IPS DF 6.9 (cell line): ENCODE measurements around the gene BAAT.

Experiments used
- DNase-seq: peaks from one replicate; pipeline ENCODE4 v3.0.0-alpha.2; 2013; ENCODE audit warnings: low read depth, low spot score
- H3K27ac ChIP-seq: one replicate; pipeline ENCODE4 v1.5.1; 2013; ENCODE audit warnings: low read length, control low read depth
- H3K27me3 ChIP-seq: 2 replicates; pipeline ENCODE4 v1.6.1; 2013; ENCODE audit warnings: mild to moderate bottlenecking, low read length; ENCODE audit not compliant: control insufficient read depth, insufficient read depth
- H3K36me3 ChIP-seq: 2 replicates; pipeline ENCODE4 v1.6.1; 2013; ENCODE audit warnings: low read length; ENCODE audit not compliant: control insufficient read depth, insufficient read depth
- H3K4me1 ChIP-seq: 2 replicates; pipeline ENCODE4 v1.6.1; 2013; ENCODE audit warnings: low read length; ENCODE audit not compliant: control insufficient read depth, insufficient read depth
- H3K4me3 ChIP-seq: 2 replicates; pipeline ENCODE4 v1.5.1; 2013; ENCODE audit warnings: mild to moderate bottlenecking, low read length
- H3K9me3 ChIP-seq: 2 replicates; pipeline ENCODE4 v1.6.1; 2013; ENCODE audit warnings: low read length, inconsistent platforms; ENCODE audit not compliant: control insufficient read depth, insufficient read depth
- WGBS: extraction: QIAGEN DNeasy Blood & Tissue Kit; methylation state at CpG from one replicate; pipeline ENCODE4 v1.1.7; 2013; ENCODE audit warnings: mixed read lengths, missing lambda C conversion rate; ENCODE audit not compliant: insufficient read length, insufficient coverage; 5-methylcytosine and 5-hydroxymethylcytosine counted together

BAAT gene

GRCh38 chr9:101398930-101399642 is 14.3 kb upstream of the BAAT start:
- Histone ChIP-seq H3K36me3 (no peaks in the 10 kb centered on the region), H3K9me3 (no peaks in the 10 kb centered on the region), H3K27me3 (no peaks in the 10 kb centered on the region), H3K4me1 (no peaks in the 10 kb centered on the region), H3K4me3 (peak overlapping the region; percentile 58; the same call in 1 of the 2 replicates), H3K27ac (no peak overlapping the region)
- no peak for DNase-seq
- WGBS, result no CpG with 5 or more reads among the region's 28 CpGs

- Histone ChIP-seq H3K4me3 (peak within 1 kb of the TSS; percentile 76; the same call in 1 of the 2 replicates), H3K27me3 (no peaks in the 10 kb centered on the region), H3K36me3 (no peaks in the 10 kb centered on the region), H3K4me1 (no peaks in the 10 kb centered on the region), H3K27ac (no peak within 1 kb of the TSS), H3K9me3 (no peaks in the 10 kb centered on the region)
- DNase-seq, result peak; percentile 92
- no CpG with 5 or more reads among the region's 44 CpGs for WGBS
These were observed 13.5 kb upstream of the BAAT start, which contains the start of the genes MRPL50 and ZNF189 for GRCh38 chr9:101398068-101398929. Gene MRPL50 (minus strand): TSS chr9:101398618. CDS start chr9:101398592, 26 bp downstream. Gene ZNF189 (plus strand): TSS chr9:101398851. CDS start chr9:101399157, 306 bp downstream.

DNA sequence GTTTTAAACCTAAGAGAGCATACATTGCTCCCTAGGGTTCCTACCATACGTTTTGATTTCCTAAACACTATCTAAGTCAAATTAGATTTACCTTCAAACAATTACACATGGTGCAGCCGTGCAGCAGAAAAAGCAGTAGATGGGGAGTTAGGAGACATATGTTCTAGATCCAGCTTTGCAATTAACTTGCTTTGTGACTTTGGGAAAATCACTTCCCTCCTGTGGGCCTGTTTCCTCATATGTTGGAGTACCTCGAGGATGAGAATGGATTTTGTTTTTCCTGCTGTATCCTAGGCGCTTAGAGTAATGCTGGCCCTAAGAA is 12.9 kb upstream of the BAAT start:
- peak overlapping the region; percentile 76; the same call in 1 of the 2 replicates for H3K4me3 ChIP-seq
- no peak overlapping the region for H3K27ac ChIP-seq
- no peaks in the 10 kb centered on the region for H3K9me3 ChIP-seq
- no peaks in the 10 kb centered on the region for H3K4me1 ChIP-seq
- H3K27me3 ChIP-seq, result no peaks in the 10 kb centered on the region
- no peaks in the 10 kb centered on the region for H3K36me3 ChIP-seq
- DNase-seq, result no peak
- WGBS, result no CpG with 5 or more reads among the region's 4 CpGs

DNA sequence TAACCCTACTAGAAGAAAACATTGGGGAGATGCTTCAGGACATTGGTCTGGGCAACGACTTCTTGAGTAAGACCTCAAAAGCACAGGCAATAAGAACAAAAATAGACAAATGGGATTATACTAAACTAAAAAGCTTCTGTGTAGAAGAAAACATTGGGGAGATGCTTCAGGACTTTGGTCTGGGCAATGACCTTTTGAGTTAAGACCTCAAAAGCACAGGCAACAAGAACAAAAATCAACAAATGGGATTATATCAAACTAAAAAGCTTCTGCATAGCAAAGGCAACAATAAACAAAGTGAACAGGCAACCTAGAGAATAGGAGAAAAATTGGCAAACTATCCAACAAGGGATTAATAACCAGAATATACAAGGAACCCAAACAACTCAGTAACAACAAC is 9.9 kb upstream of the BAAT start:
- no peak for DNase-seq
- no CpG with 5 or more reads among the region's 1 CpG for WGBS
- no peaks in the 10 kb centered on the region for H3K4me1 ChIP-seq
- H3K36me3 ChIP-seq, result 0 out of 2 replicates have a peak, but pooled peaks cover 2% of the 10 kb centered on the region
- no peak overlapping the region for H3K4me3 ChIP-seq
- H3K9me3 ChIP-seq, result no peaks in the 10 kb centered on the region
- H3K27me3 ChIP-seq, result no peaks in the 10 kb centered on the region
- H3K27ac ChIP-seq, result no peak overlapping the region

- H3K27ac ChIP-seq, result no peak overlapping the region
- H3K4me1 ChIP-seq, result no peaks in the 10 kb centered on the region
- DNase-seq, result no peak
- peaks cover 2% of the 10 kb centered on the region; the same call in 1 of the 2 replicates for H3K36me3 ChIP-seq
- WGBS, result no CpG with 5 or more reads among the region's 3 CpGs
- H3K27me3 ChIP-seq, result no peaks in the 10 kb centered on the region
- no peak overlapping the region for H3K4me3 ChIP-seq
- no peaks in the 10 kb centered on the region for H3K9me3 ChIP-seq
These were observed 8.3 kb upstream of the BAAT start for GRCh38 chr9:101393135-101393534.

DNA sequence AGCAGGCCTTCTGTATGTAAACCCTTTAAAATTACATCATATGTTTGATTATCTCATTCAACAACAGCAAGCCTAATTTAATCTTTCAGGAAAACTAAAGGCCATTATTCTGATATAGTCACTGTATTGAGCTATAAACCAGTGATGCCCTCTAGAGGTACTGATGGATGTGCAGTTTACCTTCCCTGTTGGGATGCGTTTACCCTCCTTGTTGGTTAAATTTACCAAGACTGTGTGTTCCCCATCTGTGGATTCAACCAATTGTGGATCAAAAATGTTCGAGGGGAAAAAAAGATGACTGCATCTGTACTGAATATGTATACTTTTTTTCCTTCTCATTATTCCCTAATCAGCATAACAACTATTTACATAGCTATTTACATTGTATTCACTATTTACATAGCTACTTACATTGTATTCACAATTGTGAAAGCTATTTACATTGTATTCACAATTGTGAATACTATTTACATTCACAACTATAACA is 3.7 kb upstream of the BAAT start:
- Histone ChIP-seq H3K4me3 (no peak overlapping the region), H3K27ac (no peak overlapping the region), H3K4me1 (no peaks in the 10 kb centered on the region; the same call in 1 of the 2 replicates), H3K36me3 (peaks cover 2% of the 10 kb centered on the region; the same call in 1 of the 2 replicates), H3K27me3 (no peaks in the 10 kb centered on the region), H3K9me3 (no peaks in the 10 kb centered on the region)
- no peak for DNase-seq
- WGBS, result no CpG with 5 or more reads among the region's 2 CpGs

- H3K36me3 ChIP-seq, result peaks cover 2% of the 10 kb centered on the region; the same call in 1 of the 2 replicates
- H3K4me1 ChIP-seq, result no peaks in the 10 kb centered on the region; the same call in 1 of the 2 replicates
- WGBS, result no CpG with 5 or more reads among the region's 6 CpGs
- no peak overlapping the region for H3K4me3 ChIP-seq
- no peak overlapping the region for H3K27ac ChIP-seq
- peak; percentile 60 for DNase-seq
- H3K9me3 ChIP-seq, result no peaks in the 10 kb centered on the region
- H3K27me3 ChIP-seq, result no peaks in the 10 kb centered on the region
These were observed 3.2 kb upstream of the BAAT start for GRCh38 chr9:101387871-101388506.

DNA sequence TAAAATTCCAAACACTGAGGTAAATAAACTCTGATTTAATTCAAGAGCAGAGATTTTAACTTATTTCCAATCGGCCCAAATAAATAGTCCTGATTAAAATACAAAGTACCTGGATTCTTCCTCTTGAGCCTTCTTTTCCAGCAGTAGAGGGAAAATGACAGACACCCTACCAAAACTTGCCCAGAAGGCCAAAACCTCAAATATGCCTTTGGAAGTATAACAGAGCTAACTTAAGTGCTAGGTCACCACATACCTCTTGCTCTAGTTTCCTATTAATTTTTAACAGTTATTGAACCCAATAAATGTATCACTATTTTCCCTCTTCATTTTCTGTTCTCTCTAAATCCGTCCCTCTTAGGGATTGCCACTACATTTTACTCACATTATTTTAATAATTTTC is 1.4 kb downstream of the BAAT start:
- Histone ChIP-seq H3K9me3 (no peaks in the 10 kb centered on the region), H3K27me3 (no peaks in the 10 kb centered on the region), H3K4me3 (no peak overlapping the region), H3K4me1 (peaks cover 1% of the 10 kb centered on the region; the same call in 1 of the 2 replicates), H3K27ac (no peak overlapping the region), H3K36me3 (no peaks in the 10 kb centered on the region)
- 100% methylated on average over 1 of the region's 2 CpGs for WGBS
- DNase-seq, result no peak

DNA sequence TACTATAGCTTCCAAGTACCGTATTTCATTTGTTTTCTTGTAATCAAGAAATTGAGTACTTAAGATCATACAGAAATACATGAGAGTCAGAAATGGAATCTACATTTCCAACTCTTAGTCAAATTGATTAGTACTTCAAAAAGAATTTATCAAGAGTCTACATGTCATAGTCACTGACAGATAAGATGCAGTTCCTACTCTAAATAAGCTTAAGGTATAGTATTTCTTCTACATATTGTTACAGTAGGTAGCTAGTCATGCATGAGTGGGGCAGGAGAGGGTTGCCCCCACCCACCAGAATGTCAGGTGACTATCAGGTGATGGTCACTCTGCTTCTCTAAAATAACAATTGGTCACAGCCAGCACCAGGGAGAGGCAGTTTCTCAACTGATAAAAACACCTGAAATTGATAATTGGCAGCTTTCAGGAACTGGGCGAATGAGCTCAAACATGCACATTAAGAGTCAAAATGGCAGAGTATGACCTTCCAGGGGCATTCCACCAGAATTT is 2.9 kb downstream of the BAAT start:
- Histone ChIP-seq H3K9me3 (no peaks in the 10 kb centered on the region), H3K27me3 (no peaks in the 10 kb centered on the region), H3K4me1 (peaks cover 1% of the 10 kb centered on the region; the same call in 1 of the 2 replicates), H3K36me3 (no peaks in the 10 kb centered on the region), H3K27ac (no peak overlapping the region), H3K4me3 (no peak overlapping the region)
- DNase-seq, result no peak
- no CpG with 5 or more reads among the region's 2 CpGs for WGBS

- WGBS, result no CpG with 5 or more reads among the region's 3 CpGs
- Histone ChIP-seq H3K27ac (no peak overlapping the region), H3K4me3 (no peak overlapping the region), H3K4me1 (peaks cover 1% of the 10 kb centered on the region; the same call in 1 of the 2 replicates), H3K36me3 (no peaks in the 10 kb centered on the region), H3K9me3 (no peaks in the 10 kb centered on the region), H3K27me3 (no peaks in the 10 kb centered on the region)
- DNase-seq, result no peak
These were observed 3.7 kb downstream of the BAAT start for GRCh38 chr9:101381118-101381517.
